GM12865 (cell line): ENCODE data around the gene SORCS2.

Experiments
- DNase-seq: peaks from one replicate; pipeline ENCODE4 v3.0.0; 2010; ENCODE audit warnings: low read depth
- H3K4me3 ChIP-seq: 2 replicates; pipeline ENCODE4 v1.5.1; 2011; ENCODE audit warnings: mild to moderate bottlenecking, low read depth, low read length, control low read depth
- TF ChIP-seq, protein P1 (sequence below): IDR thresholded peaks from 2 replicates; pipeline ENCODE4 v1.5.1; 2011; ENCODE audit warnings: low read length, control low read depth, low read depth, inconsistent platforms; ENCODE audit not compliant: insufficient read depth; ENCODE audit errors: missing control alignments

Gene SORCS2

DNA sequence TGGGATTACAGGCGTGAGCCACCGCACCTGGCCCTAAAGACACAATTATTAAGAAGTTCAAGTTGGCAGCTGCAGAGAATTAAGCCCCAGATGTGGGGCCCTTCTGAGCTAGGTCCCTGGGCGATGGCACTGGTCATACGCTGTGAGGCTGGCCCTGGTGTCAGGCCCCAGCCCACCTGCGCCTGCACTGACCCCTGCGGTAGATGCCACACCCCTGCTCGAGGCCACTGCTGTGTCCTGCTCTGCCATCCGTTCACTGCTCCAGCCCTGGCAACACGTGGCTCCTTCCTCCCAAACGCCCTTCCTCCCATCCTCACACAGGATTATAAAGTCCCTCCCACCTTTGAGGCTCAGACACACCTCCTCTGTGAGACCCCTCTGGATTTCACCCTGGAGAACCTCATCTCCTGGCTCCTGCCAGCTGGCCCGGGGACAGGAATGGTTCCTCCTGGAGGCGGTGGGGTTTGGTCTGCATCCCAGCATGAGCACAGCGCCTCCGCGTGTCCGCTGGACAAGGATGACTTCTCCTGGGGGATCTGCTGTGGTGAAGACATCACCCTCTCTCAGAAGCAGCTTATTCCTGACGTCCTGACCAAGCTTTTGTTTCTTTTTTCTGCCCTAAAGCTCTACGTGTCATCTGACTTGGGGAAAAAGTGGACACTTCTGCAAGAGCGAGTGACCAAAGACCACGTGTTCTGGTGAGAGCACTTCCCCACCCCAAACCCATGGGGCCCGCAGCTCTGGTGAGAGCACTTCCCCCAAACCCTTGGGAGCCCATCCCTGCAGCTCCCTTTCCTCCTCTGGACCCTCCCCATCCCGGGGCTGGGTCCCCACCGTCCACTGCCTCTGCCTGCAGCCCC lies 461.4 kb downstream of the SORCS2 start:
- no peak for DNase-seq
- TF ChIP-seq, protein P1, sequence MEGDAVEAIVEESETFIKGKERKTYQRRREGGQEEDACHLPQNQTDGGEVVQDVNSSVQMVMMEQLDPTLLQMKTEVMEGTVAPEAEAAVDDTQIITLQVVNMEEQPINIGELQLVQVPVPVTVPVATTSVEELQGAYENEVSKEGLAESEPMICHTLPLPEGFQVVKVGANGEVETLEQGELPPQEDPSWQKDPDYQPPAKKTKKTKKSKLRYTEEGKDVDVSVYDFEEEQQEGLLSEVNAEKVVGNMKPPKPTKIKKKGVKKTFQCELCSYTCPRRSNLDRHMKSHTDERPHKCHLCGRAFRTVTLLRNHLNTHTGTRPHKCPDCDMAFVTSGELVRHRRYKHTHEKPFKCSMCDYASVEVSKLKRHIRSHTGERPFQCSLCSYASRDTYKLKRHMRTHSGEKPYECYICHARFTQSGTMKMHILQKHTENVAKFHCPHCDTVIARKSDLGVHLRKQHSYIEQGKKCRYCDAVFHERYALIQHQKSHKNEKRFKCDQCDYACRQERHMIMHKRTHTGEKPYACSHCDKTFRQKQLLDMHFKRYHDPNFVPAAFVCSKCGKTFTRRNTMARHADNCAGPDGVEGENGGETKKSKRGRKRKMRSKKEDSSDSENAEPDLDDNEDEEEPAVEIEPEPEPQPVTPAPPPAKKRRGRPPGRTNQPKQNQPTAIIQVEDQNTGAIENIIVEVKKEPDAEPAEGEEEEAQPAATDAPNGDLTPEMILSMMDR: no peak
- H3K4me3 ChIP-seq: no peak overlapping the region

DNA sequence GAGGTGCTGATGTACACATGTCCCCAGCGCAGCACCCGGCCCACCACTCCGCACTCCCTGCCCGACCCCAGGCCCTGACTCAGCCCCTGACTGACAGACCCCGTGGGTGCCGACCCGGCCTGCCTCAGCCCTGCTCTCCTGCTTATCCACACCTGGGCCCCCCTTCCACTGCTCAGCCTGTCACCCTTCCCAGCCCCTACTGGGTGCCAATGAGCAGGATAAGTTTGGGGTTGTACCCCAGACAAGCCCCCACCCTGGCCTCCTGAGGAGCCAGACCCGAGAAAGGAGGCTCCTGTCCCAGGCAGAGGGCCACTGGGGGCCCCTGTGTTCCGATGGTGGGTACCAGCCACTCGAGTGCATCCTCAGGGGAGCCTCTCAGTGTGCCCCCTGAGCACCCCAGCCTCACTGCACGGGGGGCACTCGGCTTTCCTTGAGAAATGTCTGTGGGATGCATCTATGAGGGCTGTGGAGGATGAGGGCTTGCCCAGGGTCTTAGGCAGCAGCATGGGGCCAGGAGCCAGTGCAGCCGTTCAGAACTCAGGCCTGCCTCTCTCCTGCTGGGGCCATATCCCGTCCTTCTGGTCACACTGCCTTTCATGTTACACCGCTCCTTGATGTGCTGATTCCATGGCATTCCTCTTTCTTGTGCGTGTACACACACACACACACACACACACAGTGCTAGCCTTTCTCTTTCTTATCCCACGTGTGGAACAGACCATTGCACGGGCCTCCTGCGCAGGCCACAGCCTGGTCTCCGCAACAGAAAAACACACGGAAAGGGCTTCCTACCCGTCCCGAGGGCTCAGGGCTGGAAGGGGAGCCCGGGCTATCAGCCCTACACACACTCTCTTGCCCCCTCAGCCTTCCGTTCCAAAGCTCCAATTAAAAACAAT lies 462.5 kb downstream of the SORCS2 start:
- no peak for DNase-seq
- H3K4me3 ChIP-seq: no peak overlapping the region
- TF ChIP-seq, protein P1: no peak

DNA sequence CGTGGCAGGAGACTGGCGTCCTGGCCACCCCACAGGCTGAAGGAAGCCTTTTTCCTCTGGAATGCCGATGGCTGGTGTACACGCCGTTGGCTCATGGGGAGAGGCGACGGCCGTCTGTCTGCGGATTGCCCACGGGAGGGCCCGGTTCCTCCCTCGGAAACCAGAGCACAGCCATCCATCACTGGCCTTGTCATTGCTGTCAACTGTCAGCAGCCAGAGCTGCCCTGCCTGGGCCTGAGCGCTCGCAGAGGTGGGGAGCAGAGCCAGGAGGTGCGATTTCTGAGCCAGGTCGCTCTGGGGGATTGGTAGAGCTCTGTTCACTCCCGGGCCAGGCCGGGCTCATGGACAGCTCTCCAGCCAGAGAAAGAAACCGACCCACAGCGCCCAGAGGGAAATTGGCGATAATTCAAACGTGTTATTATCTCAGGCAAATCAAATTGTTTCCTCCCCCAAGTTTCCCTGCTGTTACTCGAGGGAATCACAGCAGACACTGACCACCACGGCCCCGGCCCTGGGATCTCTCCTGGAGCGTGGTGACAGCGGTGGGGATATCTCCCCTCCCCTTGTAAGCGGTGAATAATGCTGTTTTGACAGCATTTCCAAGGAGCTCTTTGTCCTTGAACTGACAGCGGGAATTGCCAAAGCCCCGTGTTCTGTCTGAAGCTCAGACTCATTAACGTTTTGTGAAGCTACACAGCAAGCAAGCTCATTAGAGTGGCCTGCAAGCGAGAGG lies 463.3 kb downstream of the SORCS2 start:
- TF ChIP-seq, protein P1: no peak
- no peak for DNase-seq
- H3K4me3 ChIP-seq: no peak overlapping the region

DNA sequence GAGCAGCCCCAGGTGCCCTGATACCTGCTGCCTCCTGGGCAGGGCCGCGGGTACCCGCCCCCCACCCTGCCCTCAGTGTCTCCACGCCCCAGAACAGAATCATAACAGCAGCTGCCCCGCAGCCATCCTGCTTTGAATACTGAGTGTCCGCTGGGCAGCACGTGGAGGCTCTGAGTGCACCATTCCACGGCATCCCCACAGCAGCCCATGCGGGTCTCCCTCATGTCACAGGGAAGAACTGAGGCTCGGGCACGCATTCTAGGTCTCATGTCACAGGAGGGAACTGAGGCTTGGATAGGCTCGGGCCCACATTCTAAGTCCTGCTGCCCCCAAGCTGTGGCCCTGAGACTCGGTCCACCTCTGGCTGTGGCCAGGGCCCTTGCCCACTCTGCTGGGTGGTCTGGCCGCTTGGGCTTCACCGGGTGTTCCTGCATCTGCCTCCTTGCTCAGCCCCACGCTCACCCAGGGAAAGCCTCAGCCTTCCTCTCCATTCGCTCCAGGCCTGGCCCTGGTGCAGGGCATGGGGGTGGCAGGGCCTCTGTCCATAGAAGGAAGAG lies 464.0 kb downstream of the SORCS2 start:
- H3K4me3 ChIP-seq: no peak overlapping the region
- TF ChIP-seq, protein P1: no peak
- no peak for DNase-seq

DNA sequence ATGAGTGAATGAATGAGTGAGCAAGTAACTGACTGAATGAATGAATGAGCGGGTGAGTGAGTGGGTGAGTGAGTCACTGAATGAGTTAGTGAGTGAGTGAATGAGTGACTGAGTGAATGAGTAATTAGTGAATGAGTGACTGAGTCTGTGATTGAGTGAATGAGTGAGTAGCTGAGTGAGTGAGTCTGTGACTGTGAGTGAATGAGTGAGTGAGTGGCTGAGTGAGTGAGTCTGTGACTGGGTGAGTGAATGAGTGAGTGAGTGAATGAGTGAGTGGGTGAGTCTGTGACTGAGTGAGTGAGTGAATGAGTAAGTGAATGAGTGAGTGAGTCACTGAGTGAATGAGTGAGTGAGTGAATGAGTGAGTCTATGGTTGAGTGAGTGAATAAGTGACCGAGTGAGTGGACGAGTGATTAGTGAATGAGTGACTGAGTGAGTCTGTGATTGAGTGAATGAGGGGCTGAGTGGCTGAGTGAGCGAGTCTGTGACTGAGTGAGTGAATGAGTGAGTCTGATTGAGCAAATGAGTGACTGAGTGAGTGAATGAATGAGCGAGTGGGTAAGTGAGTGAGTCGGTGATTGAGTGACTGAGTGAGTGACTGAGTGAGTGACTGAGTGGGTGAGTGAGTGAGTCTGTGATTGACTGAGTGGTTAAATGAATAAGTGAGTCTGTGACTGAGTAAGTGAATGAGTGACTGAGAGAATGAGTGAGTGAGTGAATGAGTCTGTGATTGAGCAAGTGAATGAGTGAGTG lies 465.4 kb downstream of the SORCS2 start:
- H3K4me3 ChIP-seq: no peak overlapping the region
- TF ChIP-seq, protein P1: no peak
- DNase-seq: no peak
